ENCODE measurements around the gene EPS8L1.

- TF ChIP-seq RAD21 (IDR thresholded peaks at IDR 0.05; ENCODE audit: low read length) (no peak), SMC3 (IDR thresholded peaks at IDR 0.05; ENCODE audit: low read depth, low read length) (no peak), USF2 (IDR thresholded peaks at IDR 0.05; ENCODE audit: borderline replicate concordance, low read depth, low read length) (no peak), CHD2 (IDR thresholded peaks at IDR 0.05; ENCODE audit: low read length, partially characterized antibody) (no peak), MAX (IDR thresholded peaks at IDR 0.05; ENCODE audit: low read depth) (no peak), REST (IDR thresholded peaks at IDR 0.05; ENCODE audit: low read depth, low read length) (no peak), EZH2phosphoT487 (IDR thresholded peaks at IDR 0.05; ENCODE audit: borderline replicate concordance, low read depth) (no peak), YY1 (IDR thresholded peaks at IDR 0.05; ENCODE audit: low read depth) (no peak), CTCF (IDR thresholded peaks at IDR 0.05) (no peak), FOSL2 (IDR thresholded peaks at IDR 0.05; ENCODE audit: borderline replicate concordance, low read depth) (no peak), JUND (IDR thresholded peaks at IDR 0.05) (no peak), EP300 (IDR thresholded peaks at IDR 0.05; ENCODE audit: borderline replicate concordance in 1 of 2, low read depth in 1 of 2, low read length in 1 of 2) (no peak), SIN3A (IDR thresholded peaks at IDR 0.05; ENCODE audit: borderline replicate concordance, low read depth, low read length) (no peak), TAF1 (IDR thresholded peaks at IDR 0.05; ENCODE audit: borderline replicate concordance, low read depth, low read length) (no peak)
These were observed 28.6 kb upstream of the EPS8L1 start for GRCh38 chr19:55046975-55047622.
